Measurements from ENCODE around the gene ASGR1.

ASGR1 gene, protein sequence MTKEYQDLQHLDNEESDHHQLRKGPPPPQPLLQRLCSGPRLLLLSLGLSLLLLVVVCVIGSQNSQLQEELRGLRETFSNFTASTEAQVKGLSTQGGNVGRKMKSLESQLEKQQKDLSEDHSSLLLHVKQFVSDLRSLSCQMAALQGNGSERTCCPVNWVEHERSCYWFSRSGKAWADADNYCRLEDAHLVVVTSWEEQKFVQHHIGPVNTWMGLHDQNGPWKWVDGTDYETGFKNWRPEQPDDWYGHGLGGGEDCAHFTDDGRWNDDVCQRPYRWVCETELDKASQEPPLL

DNA sequence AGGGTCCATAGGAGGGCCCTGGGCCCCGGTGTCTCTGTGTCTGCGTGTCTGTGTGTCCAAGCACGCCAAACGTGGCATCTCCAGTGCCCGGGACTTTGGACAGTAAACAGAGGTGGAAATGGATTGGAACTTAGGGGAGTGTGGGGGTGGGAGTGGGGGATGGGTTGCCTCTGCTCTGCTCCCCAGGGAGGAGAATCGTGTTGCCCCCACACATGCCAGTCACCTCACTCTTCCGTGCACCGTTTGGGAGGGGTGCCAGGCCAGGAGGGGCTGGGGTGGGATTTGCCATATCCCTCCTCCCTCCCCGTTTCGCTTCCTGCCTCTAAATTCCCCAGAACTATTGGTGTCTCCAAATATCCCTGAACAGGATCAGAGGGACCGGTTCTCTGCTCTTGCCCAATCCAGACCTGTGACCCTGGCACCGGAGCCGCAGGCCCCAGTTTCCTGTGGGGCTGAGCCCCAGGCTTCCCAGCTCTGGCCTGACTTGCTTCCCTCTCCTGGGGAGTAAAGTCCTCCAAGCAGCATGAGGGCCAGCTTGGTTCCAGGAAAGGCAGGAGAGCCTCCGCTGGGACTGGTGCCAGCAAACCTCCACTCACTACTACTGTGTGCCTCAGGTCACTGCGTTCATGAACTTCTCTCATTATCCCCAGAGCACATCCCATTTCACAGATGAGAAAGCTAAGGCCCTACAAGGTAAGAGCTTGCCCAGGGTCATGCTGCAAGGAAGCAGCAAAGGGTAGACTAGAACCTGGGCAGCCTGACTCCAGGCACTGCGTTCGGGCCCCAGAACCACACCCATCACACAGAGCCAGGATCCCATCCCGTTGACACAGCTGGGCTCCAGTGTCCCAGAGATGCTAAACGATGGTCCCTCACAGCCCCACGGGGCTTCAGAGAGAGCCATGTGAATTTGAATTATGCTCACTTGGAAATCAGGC is at the start of gene ASGR1:
Gene ASGR1, minus strand, starts transcription at position 54 of the 938 bp plus-strand sequence. CDS start 807 bp downstream, outside the sequence.
- no peak for DNase-seq

DNA sequence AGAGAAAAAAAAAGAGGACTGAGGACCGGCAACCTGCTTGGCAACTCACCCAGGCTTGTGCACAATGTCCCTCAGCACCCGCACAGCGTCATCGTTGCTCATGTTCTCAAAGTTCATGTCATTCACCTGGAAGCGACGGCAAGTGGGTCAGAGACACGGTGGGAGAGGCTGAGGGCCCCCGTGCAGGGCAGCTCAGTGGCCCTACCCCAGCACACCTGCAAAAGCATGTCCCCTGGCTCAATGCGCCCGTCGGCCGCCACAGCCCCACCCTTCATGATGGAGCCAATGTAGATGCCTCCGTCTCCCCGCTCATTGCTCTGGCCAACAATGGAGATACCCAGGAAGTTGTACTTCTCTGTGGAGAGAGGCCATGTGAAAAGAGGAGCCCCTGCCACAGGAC is 49.8 kb upstream of the ASGR1 start:
- no peak for DNase-seq

GRCh38 chr17:7226721-7227710 is 47.8 kb upstream of the ASGR1 start:
- DNase-seq = no peak

DNA sequence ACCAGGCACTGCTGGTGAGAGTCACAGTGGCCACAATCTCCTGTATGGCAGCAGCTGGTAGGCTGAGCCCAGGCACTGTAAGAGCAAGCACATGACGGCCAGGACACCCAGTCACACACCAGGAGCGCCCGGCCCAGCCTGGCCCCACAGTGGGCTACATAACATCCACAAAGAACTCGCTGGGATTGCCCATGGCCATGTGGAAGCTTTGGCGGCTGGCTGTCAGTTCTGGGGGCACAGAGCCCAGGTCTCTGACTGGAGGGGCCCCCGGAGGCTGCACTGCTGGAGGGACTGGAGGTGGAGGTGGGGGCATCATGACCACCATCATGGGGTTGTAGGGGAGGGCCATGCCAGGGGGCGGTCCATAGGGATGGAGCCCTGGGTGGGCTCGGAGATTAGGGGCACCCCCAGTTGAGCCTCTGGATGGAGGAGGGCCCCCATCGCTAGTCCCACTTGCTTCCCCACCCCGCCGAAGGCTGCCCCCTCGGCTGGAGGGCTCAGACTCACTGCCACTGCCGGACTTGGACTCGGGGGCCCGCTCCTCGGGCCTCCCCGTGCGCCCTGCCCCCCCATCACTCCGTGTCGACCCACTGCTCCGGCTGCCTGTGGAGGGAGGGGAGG is 46.7 kb upstream of the ASGR1 start:
- no peak for DNase-seq

DNA sequence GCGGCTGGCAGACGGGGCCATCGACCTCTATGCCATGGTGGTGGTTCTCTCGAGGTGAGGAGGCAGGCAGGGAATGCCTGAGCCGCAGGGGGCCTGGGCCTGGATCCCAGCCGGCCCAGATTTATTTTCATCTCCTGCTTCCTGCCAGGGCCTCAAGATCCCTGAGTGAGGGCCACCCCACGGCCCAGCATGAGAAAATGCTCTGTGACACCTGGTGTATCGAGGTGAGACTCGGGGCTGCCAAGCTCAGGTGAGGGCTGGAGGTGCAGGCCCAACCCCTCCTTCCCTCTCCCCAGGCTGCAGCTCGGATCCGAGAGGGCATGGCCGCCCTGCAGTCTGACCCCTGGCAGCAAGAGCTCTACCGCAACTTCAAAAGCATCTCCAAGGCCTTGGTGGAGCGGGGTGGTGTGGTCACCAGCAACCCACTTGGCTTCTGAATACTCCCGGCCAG is 45.5 kb upstream of the ASGR1 start:
- DNase-seq = no peak

DNA sequence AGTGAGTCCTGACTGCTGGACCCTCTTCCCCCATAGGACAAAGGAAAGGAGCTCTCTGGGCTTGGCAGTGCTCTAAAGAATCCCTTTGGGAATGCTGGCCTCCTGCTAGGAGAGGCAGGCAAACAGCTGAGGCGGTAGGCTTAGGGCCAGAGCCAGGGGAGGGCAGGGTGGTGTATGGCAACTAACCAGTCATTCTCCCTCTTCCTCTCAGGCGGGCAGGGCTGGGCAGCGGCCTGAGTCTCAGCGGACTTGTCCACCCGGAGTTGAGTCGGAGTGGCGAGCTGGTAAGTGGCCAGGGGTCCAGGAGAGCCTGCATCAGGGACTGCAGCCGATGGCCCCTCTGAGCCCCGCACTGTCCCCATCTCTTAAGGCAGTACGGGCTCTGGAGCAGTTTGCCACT is 44.9 kb upstream of the ASGR1 start:
- DNase-seq = no peak

GRCh38 chr17:7223375-7223774 is 44.2 kb upstream of the ASGR1 start:
- DNase-seq = no peak

DNA sequence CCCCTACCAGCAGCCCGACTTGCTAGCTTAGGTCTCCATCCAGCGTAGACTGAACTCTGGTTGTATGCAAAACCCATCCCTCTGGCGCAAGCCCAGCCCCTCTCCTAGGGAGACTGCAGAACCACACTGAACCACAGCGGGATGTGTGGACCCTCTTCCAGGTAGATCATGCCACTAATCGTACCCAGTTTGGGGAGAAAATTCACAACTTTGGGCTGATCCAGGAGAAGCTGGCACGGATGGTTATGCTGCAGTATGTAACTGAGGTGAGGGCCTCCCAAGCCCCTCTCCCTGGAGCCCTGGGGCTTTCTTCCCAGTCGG is 43.8 kb upstream of the ASGR1 start:
- no peak for DNase-seq

DNA sequence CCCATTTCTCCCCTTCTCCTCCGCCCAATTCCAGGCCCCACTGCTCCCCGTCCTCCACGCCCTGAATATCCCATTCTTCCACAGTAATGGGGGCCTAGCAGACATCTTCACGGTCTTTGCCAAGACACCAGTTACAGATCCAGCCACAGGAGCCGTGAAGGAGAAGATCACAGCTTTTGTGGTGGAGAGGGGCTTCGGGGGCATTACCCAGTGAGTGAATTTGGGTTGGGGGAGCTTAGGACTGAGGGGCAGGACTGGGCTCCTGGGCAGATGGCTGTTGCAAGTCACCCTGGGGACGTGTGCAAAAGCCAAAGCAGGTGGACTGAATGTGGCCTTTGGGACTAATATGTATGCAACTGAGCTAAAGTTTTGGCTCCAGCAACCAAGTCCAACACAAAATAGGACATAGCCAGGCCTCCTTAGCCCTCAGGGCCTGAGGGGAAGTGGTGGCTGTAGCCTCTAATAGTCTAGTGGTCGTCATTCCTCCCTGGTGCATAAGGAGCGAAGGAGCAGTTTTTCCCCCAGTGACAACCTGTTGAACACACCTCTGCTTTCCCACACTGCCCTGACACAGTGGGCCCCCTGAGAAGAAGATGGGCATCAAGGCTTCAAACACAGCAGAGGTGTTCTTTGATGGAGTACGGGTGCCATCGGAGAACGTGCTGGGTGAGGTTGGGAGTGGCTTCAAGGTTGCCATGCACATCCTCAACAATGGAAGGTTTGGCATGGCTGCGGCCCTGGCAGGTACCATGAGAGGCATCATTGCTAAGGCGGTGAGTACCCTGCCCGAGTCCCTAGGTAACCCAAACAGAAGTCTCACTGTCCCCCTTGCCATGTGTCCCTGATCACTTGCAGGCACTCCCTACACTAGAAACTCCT is 43.2 kb upstream of the ASGR1 start:
- DNase-seq = no peak

GRCh38 chr17:7221278-7222092 is 42.3 kb upstream of the ASGR1 start:
- DNase-seq = no peak

DNA sequence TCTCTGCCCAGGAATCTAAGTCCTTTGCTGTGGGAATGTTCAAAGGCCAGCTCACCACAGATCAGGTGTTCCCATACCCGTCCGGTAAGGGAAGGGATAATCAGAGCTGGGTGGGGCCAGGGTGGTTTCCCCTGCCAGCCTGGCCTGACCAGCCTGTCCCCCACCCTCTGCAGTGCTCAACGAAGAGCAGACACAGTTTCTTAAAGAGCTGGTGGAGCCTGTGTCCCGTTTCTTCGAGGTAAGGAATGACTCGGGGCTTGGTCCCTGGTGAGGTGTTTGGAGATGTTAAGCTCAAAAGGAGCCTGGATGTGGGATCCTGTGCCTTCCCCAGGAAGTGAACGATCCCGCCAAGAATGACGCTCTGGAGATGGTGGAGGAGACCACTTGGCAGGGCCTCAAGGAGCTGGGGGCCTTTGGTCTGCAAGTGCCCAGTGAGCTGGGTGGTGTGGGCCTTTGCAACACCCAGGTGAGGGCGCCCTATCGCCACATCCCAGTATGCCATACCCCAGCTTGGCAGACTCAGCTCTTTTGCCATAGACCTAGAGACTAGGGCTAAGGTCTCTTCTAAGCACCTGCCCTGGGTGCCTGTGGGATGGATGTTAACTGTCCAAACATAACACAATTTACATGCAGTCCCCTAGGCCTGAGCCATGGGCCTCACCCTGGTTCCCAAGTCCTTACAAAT is 41.6 kb upstream of the ASGR1 start:
- peak; percentile 67 for DNase-seq

GRCh38 chr17:7219812-7220592 is 40.8 kb upstream of the ASGR1 start, which contains the start of the genes ACADVL and DLG4:
ACADVL (plus strand) TSS chr17:7219938; CDS start chr17:7219985, 47 bp downstream.
DLG4 (minus strand) TSS chr17:7219836.
- DNase-seq = peak; percentile 86

DNA sequence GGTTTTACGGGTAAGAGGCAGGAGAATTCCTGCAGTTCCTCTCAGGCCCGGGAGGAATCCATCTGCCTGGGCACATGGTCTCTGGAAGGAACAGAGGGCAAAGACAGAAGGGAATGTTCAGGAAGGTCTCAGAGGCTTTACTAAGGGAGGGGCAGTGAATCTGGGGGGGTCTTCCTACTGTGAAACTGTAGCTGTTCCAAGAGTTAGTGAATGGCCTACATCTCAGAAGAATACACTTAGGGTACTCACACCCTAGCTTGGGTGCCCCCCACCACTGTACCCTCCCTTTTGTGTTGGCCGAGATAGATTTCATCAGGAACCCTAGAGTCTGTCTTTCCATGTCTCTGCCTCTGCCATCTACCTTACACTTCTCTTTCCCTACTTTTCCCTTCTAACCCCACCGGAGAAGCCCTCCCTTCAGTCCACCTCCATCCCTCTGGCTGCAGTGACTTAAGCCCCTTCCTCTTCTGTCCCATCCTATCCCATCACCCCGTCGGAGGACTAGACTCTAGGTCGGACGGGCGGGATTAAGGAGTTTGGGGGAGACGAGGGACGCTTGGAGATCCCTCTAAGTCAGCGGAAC is 40.1 kb upstream of the ASGR1 start:
- no peak for DNase-seq

DNA sequence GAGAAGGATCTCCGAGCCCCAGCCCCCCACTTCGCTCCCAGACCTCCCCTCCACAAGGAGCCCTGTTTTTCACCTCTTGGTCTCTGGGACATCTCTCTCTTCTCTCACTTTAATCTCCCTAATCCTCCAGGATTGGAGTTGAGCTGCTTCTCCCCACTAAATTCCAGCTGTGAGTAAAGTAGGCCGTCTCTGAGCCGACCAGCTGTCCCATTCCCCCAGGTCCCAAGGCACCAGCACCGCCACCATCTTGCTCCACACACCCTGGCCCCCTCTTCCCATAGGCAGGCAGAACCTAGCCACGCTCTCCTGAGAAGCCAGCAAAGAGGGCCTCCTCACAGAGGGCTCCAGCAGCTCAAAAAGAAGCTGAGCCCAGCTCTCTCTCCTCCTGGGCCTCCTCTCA is 39.6 kb upstream of the ASGR1 start:
- DNase-seq = no peak

DNA sequence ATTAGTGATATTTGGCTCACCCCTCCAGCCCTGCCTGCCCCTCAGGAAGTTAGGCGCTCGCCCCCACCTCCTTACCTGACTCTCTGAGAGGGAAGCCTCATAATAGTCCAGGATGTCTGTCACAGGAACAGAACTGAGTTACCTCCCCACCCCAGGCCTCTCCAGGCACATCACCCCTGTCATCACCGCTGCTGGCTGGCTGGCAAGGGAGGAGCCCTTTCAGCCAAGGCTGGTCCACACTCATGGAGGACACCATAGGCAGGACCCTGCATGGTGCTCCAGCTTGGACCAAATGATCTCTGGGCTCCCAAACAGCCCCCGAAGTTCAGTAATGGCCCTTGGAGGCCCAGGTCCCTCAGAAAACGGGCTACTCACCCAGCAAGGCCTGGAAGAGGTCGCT is 39.0 kb upstream of the ASGR1 start:
- no peak for DNase-seq

- DNase-seq = peak; percentile 43
These were observed 38.2 kb upstream of the ASGR1 start for GRCh38 chr17:7217113-7217987.
